Measurements from ENCODE around the gene FGD1.
"Not testable (repeated sequence)": the region's sequence is repeated elsewhere in the genome, so short reads cannot be mapped to it uniquely, and the experiment has no call there.

Gene FGD1

GRCh38 chrX:54495814-54496516 is at the start of gene FGD1:
TSS of gene FGD1 (minus strand) at chrX:54496234. CDS start at chrX:54495432, 802 bp downstream.
- DNase-seq = peak; percentile 56

GRCh38 chrX:54542239-54542638 is 46.2 kb upstream of the FGD1 start:
- DNase-seq = not testable (repeated sequence)

- DNase-seq = no peak
Observed at GRCh38 chrX:54540289-54540688, 44.3 kb upstream of the FGD1 start.

- no peak for DNase-seq
Observed at GRCh38 chrX:54534271-54534670, 38.2 kb upstream of the FGD1 start.

GRCh38 chrX:54530357-54530900 is 34.4 kb upstream of the FGD1 start:
- DNase-seq = no peak

GRCh38 chrX:54529552-54530356 is 33.7 kb upstream of the FGD1 start, which contains the start of gene GNL3L:
TSS of gene GNL3L (plus strand) at chrX:54530219. CDS start at chrX:54532567, 2,348 bp downstream.
- DNase-seq = peak; percentile 82

- no peak for DNase-seq
Observed at GRCh38 chrX:54529151-54529550, 33.1 kb upstream of the FGD1 start.

- DNase-seq = no peak
Observed at GRCh38 chrX:54509400-54509799, 13.4 kb upstream of the FGD1 start.

GRCh38 chrX:54496936-54497335 is 902 bp upstream of the FGD1 start:
- no peak for DNase-seq

- DNase-seq = no peak
Observed at GRCh38 chrX:54496517-54496852, 451 bp upstream of the FGD1 start.

- no peak for DNase-seq
Observed at GRCh38 chrX:54494989-54495813, 833 bp downstream of the FGD1 start.

- DNase-seq = no peak
Observed at GRCh38 chrX:54494166-54494988, 1.7 kb downstream of the FGD1 start.

GRCh38 chrX:54492340-54492739 is 3.7 kb downstream of the FGD1 start:
- DNase-seq = no peak

GRCh38 chrX:54489819-54490218 is 6.2 kb downstream of the FGD1 start:
- not testable (repeated sequence) for DNase-seq

GRCh38 chrX:54484666-54485065 is 11.4 kb downstream of the FGD1 start:
- no peak for DNase-seq

GRCh38 chrX:54483946-54484345 is 12.1 kb downstream of the FGD1 start:
- DNase-seq = no peak

- no peak for DNase-seq
Observed at GRCh38 chrX:54482839-54483593, 13.0 kb downstream of the FGD1 start.

GRCh38 chrX:54479136-54480111 is 16.6 kb downstream of the FGD1 start:
- no peak for DNase-seq

GRCh38 chrX:54473993-54474859 is 21.8 kb downstream of the FGD1 start:
- no peak for DNase-seq
